NCI-H187 treated with DMSO at 0.1 percent for 48 hours (cell line): Measurements from ENCODE around the gene MRFAP1L1.
"Not testable (repeated sequence)": the region's sequence is repeated elsewhere in the genome, so short reads cannot be mapped to it uniquely, and the experiment has no call there.

Experiments used
- DNase-seq: peaks from one replicate; lab custom pipeline; 2025; lab: John Stamatoyannopoulos, UW

MRFAP1L1 gene

DNA sequence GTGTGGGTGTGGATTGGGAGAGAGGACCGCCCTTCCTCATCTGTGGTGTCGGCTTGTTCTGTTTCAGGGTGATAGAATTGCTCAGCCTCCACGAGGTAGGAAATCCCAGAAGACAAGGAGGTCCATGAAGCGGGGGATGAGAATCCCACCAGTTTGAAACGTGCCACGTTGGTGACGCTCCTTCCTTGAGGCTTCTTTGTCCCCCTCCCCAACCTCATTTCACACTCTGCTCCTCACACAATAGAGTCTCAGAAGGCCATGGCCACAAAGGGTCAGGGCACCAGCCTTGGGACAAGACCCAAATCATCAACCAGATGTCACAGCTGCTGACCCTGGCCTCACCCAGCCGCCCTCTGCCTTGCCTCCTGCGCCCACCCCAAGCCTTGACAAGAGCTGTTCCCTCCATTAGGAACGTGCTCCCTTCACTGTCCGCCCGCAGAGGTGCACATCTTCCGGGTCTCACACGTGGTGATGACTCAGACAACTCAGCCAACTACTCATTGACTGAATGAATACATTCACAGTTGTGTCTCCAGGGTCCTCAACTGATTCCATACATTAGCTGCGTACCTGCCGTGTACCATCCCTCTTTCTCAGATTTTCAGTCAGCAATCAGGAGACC, 24.6 kb upstream of the MRFAP1L1 start:
- DNase-seq = no peak

DNA sequence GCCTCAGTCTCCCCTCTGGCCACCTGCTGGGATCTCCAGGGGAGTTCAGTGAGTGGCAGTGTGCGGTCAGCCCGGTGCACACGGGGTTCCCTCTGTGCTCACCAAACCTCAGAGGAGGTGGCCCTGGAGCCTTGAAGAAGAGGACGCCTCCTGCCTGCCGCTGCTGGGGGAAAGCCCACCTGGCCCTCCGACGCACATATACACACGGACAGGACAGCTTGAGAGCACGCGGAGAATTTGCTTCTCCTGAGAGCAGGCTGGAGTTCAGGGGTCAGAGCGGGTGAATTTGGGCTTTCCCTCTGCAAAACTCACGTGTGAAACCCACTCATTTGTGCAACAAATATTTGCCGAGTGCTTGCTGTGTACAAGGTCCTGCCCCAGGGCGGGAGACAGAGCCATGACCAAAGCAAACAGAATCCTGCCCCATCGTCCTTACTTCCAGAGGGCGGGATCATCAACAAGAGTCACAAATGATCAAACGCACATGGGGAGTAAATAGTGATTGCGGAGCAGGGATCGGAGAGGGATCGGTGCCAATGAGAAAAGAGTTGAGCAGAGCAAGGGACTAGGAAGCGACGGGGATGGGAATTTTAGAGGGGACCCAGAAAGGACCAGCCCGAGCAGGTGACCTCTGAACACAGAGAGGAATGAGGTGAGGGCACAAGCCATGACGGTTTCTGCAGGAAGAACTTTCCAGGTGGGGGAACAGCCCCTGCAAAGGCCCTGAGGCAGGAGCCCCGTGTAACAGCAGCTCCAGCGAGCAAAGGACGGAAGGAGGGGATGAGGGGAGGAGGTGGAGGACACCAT, 23.9 kb upstream of the MRFAP1L1 start:
- DNase-seq = no peak

DNA sequence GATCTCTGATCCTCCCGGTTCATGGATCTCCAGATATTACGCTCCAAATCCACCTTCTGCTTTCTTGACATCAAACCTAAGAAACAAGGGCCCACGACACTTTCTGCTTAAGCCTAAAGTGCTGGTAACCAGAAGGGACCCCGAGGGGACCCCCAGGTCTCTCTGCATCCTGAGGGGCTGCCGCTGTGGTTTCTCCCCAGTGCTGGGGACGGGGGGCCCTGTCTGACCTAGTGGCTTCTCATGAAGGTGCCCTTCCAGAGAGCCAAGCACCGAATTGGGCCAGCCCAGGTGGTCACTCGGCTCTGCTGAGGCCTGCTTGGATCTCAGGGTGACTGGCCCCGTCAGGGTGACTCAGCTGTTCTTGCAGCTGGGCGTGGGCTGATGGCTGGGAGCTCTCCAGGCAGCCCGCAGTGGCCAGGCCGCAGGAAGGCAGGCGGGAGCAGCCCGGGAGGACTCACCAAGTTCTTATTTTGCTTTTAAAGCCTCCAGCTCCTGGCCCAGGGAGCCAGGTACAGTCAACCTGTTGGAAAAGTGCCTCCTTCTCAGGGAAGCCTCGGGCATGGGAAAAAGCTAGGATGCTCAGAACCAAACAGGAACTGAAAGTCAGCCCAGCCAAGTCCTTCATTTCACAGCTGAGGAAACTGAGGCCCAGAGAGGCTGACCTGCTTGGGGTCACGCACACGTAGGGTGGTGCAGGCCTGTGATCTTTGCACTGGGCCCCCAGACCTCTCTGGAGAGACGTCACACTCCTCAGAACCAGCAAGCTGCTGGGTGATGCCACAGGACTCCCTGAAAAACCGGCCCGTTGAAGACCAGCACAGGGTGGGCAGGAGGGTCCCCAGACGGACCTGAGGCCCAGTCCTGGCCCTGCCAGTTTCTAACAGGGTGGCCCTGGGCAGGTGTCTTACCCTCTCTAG, 23.0 kb upstream of the MRFAP1L1 start:
- no peak for DNase-seq

DNA sequence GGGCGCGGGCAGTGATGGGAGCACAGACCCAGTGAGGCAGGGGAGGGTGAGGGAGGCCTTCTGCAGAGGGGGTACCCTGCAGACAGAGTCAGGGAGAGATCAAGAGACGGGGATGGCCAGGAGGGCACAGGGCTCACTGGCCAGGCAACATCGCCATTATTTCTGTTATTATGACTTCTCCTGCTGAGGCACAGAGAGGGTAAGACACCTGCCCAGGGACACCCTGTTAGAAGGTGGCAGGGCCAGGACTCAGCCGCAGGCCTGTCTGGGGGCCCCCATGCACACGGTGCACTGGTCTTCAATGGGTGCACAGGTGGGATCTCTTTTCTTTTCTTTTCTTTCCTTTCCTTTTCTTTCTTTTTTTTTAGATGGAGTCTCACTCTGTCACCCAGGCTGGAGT, 22.1 kb upstream of the MRFAP1L1 start:
- no peak for DNase-seq

DNA sequence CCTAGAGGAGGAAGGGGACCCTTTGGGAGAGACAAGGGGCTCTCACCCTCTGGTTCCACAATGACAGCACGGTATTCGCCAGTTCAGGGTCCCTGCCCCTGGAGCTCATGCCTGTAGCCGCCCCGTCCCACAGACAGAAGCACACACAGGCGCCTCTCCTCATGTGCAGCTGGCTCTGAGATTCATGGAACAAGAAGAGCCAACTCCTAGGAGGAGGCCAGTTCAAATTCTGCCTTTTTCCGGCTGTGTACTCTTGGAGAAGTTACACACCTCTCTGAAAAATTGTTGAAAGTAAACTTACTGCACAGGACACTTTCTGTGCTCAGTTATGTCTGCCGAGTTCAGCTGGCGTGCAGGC, 21.6 kb upstream of the MRFAP1L1 start:
- DNase-seq = no peak

DNA sequence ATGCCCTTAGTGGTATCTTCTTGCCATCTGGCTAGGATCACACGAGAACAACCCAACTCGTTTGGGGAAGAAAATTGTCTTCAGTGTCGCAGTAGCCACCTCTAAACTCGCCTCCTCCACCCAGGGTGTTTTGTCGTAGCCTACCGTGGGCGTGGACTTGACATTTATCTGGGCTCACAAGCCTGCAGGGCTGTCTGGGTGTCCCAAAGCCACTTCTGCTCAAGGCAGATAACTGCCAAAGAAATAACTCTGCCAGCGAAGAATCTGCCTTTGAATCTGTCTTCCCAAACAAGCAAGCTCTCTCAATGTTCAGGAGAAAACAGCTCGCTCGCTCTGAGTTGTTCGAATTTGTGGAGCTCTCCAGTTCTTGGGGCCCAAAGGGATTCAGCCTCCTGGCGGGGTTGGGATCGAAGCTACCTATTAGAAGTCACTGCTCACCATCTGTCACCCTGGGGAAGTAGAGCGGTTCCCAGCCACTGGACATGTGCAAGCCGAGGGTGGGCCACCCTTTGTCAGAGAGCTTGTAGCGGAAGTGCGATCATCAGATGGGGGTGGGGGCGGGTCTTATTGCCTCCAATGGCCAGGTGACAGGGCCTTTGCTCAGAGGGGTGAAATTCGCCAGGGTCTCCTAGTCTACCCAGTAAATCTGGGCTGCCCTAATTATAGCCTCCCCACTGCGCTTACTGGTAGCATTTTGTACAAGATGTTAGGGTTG, 21.1 kb upstream of the MRFAP1L1 start:
- DNase-seq = no peak

DNA sequence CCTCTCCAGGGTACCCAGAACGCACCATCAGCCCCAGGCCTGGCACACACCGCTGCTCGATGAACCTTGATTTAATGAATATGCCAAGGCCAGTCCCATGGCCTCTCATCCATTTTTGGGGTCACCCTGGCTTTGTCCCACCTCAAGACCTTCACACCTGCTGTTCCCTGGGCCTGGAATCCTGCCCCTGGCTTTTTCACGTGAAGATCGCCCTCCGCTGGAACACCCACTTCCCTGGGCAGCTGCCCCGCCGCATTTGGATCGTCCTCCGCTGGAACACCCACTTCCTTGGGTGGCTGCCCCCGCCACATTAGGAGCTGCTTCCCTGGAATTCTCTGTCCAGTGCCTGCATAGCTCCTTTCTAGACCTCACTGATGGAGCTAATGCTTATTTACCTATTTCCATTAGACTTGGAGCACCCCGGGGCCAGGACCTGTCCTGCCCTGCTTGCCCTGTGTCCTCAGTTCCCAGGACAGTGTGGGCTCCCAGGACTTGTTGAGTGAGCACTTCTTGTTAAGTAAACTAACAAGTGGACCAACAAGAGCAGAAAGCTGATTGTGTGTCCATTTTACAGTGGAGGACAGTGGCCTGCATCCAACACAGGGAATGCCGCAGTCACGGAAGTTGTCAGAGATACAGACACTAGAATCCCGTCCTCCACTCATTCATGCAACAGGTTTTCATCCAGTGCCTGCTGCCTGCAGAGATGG, 18.8 kb upstream of the MRFAP1L1 start:
- DNase-seq = no peak

DNA sequence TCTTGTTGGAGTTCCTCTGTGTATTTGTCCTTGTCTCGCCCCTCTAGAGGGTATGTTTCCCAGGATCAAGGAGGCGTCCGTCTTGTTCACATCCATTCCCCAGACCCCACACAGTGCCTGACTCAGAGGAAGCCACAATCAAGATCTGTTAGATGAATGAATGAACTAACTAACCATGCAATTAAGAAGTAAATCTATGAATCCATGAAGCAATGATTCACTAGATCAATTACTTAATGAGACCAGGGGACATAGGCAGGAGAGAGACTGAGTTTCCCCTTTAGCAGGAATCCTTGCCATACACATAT, 18.2 kb upstream of the MRFAP1L1 start:
- no peak for DNase-seq

DNA sequence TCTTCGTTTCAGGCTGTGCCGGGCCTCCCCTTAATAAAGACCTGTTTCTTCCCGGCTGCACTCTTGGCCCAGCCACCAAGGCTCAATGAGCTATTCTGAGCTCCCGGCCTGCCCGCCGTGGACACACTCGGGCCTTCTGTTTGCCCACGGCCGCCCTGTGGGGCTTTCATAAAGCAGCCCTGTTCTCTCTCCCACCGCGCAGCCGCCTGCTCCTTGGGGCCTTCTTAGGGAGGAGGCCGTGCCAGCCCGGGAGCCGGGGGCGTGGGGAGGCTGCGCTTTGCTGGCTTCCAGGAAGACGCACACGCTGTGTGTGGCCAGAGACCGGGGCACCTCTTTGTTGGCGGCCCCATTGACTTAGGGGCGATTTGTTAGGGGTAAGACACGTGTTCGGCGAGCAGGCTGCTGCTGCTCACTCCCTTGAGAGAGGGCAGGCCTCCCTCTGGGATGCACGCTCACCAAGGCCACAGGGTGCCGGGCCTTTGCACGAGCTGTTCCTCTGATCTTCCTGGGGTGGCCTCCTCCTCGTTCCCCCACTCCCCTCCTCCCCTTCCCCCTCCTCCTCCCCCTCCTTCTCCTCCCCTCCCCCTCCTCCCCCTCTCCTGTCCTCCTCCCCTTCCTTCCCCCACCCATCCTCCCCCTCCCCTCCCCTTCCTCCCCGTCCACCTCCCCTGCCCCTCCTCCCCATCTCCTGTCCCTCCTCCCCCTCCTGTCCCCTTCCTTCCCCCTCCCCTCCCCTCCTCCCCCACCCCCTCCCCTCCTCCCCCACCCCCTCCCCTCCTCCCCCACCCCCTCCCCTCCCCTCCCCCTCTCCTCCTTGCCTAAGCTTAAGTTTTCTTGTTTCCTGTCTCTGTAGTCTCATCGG, 17.6 kb upstream of the MRFAP1L1 start:
- no peak for DNase-seq

DNA sequence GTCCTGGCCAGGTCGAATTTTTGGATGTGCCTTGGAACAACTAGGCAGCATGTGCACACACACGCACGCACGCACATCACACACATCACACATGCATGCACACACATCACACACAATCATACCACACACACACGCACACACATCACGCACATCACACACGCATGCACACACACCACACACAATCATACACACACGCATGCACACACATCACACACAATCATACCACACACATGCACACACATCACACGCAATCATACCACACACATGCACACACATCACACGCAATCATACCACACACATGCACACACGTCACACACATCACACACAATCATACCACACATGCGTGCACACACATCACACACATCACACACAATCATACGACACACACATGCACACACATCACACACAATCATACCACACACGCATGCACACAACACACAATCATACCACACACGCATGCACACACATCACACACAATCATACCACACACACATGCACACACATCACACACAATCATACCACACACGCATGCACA, 15.8 kb upstream of the MRFAP1L1 start:
- not testable (repeated sequence) for DNase-seq

DNA sequence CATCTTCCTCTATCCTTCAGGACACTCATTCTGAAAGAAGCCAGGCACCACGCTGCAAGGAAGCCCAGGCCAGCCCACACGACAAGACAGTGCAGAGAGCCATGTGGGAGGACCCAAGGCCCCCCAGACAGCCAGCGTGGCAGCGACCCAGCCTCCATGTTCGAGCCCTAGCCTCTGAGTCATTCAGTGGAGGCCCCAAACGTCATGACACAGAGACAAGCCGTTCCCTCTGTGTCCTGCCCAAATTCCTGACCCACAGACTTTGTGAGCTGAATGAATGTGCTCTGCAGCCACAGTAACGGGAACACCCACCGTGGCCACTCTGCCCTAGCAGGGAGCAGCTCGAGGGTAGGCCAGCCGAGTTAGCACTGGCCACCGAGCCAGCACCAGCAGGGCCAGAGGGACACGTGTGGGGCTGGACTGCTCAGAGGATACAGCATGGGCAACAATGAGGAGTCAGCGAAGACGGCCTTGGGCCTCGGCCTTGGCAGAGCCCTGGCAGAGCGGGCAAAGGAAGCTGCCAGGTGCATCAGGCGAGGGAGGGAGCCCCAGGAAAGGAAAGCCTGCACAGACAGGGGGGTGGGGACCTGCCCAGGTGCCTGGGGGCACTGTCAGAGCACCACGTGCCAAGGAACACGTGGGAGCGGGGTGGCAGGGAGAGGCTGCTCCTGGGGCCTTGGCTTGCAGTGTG, 14.9 kb upstream of the MRFAP1L1 start:
- no peak for DNase-seq

DNA sequence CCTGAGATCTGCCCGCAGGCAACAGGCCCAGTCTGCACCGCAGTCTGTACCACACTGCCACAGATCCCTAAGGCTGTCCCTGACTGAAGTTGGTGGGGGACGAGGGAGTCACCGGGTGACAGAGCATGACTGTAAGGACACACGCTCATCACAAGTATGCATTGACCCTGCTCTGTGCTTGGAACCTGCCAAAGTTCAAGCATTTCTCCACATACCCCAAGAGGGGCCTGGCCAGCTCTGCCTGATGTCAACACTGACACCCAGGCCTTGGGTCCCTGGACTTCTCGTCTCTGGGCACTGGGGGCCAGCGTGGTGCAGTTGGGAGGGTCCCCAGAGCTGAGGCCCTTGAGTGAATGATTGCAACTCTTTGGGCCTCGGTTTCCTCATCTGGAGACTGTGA, 14.2 kb upstream of the MRFAP1L1 start:
- DNase-seq = no peak

DNA sequence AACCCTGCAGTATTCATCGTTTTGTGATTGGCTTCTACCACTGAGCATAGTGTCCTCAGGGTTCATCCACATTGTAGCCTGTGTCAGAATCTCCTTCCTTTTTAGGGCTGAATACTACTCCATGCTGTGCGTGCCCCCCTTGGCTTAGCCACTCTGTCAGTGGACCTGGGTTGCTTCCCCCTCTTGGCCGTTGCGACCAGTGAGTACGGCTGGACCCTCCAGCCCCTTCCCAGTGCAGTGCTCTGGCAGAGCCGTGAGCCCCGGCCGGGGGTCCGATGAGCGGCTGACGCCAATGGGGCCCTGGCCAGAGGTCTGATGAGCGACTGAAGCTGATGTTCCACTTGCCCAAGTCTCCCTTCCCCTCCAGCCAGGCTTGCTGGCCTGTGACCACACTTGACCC, 13.2 kb upstream of the MRFAP1L1 start:
- no peak for DNase-seq

DNA sequence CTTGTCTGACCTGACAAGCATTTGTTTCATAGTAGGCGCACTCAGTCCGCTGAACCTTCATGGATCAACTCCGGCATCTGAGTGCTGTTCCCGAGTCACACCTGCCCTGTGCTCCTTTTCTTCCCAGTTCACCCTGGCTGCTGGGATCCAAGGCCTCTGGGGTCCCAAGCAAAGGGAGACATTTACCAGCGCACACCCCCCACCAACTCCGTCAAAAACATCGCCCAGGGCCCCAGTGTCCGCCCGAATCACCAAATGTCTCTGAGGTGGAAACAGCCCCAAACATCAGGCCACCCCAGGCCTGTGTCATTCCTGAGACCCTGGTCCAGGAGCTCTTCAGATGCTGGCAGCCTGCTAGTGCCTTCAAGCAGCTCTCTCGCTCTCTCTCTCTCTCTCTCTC, 11.5 kb upstream of the MRFAP1L1 start:
- DNase-seq = no peak

DNA sequence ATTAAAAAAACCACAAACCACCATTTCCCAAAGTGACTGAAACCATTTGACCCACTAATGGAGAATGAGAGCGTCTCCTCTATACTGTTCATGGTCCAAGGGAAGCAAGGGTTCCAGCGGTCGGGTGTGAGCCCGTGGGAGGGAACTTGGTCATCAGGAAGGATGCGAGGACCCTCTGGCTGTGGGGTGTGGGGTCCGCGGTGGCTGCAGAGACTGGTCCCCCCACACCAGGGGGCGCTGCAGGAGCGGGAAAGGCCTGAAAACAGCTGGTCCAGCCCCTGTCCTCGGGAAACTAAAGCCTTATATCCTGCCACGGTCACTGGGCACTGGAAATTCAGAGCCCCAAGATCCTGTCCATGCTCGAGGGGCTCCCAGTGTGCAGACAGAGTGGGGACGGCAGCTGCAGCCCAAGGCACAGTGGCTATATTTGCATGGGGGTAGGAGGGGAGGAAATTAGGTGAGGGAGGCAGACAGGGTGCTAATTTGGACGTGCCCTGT, 10.6 kb upstream of the MRFAP1L1 start:
- peak; percentile 11 for DNase-seq

DNA sequence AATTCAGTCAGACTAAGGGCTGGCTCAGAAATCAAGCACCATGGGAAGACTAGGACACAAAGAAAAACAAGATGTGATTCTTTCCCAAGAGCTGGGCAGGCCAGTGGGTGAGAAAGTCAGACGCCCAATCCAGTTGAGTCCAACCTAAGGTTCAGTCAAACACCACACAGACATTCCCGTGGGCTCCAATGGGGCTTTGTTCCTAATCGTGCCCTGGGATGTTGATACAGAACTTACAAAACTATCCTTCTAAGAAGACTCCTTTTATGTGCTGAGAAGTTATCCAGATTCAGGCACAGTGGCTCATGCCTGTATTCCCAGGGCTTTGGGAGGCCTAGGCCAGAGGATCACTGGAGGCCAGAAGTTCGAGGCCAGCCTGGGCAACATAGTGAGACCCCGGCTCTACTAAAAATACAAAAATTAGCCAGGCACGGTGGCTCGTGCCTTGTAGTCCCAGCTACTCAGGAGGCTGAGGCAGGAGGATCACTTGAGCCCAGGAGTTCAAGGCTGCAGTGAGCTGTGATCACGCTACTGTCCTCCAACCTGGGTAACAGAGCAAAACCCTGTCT, 10.0 kb upstream of the MRFAP1L1 start:
- DNase-seq = no peak

DNA sequence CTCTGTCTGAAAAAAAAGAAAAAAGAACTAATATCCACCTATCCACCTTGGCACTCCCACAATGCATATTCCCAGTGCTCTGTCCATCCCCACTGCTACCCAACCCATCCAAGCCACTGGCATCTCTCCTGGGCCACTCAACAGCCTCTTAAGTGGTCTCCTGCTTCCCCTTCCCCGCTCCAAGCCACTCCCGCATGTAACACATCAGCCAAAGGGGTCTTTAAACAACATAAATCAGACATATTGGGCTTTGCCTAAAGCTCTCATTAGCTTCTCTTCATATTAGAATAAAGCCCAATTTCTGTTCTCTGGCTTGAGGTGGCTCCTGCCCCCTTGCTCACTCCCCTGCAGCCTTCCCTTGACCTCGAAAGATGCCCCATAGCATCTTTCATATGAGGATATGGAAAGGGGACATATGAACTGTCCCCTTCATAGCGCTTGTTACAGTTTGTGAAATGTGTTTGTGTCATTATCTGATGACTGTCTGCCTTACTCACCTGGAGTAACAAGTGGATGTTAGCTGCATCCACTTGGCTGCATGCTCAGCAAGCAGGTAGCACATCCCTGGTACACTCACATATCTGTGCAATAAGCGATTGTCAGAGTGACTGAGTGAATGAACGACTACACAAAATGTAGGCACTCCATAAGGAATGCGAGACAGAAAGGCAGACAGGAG, 9.4 kb upstream of the MRFAP1L1 start:
- no peak for DNase-seq

DNA sequence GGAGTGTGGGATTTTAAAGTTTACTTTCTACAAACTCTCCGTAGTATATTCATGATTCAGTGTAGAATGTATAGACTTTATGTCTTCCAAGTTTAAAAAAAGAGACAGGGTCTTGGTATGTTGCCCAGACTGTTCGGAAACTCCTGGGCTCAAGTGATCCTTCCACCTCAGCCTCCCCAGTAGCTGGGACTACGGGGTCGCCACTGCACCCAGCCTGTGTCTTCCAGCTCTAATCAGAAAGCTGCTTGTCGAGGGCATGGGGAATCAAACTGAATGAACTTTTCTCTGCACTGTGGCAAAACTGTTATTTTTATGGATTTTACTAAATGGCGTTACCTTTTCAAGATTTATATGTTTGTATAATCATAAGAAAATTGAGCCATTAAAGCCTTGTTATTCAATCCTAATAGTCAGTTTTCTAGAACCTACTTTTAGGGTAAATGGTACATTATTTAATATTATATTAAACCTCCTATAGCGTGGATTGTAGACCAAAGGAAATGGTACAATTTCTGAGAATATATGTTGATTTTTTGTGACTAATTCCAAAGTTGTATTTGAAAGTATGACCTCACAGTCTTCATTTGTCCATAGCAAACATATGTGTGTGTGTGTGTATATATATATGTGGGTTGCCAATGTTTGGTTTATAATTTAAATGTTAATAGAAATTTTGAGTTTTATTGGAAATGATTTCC, 7.4 kb upstream of the MRFAP1L1 start:
- DNase-seq = no peak
